H1 (cell line): ENCODE results near the gene FGF19. TPM values are rescaled to one million over a fixed set of nuclear protein-coding genes. Genes with fewer than 3 reads are reported as not detected.

Experiments used
- BCL11A ChIP-seq, 2 experiments: IDR thresholded peaks; one replicate each; pipeline ENCODE4 v1.6.1; 2011; ENCODE audit warnings: low read depth in 2 of 2, low read length in 2 of 2, mild to moderate bottlenecking in 2 of 2
- CTBP2 ChIP-seq: IDR thresholded peaks from 2 replicates; pipeline ENCODE4 v1.7.0; 2011; ENCODE audit warnings: borderline replicate concordance, mild to moderate bottlenecking, moderate library complexity, mixed read lengths, low read length; ENCODE audit not compliant: insufficient read depth, insufficient read length
- KDM1A ChIP-seq: fragments of 200-600, 300-600 bp; sonication (generic); IDR thresholded peaks from 2 replicates; pipeline ENCODE4 v1.7.1; 2016; ENCODE audit warnings: mild to moderate bottlenecking, low read length, borderline replicate concordance
- POLR2A ChIP-seq, 2 experiments: IDR thresholded peaks; 1 replicate in 1 of 2; 2 replicates in 1 of 2; pipeline ENCODE4 v1.6.1; 2011; ENCODE audit warnings: low read depth in 2 of 2, low read length in 2 of 2, mild to moderate bottlenecking in 2 of 2; ENCODE audit errors: control extremely low read depth in 1 of 2
- POLR2AphosphoS5 ChIP-seq: IDR thresholded peaks from 2 replicates; pipeline ENCODE4 v1.6.1; 2011; ENCODE audit warnings: low read depth, low read length
- SP1 ChIP-seq: IDR thresholded peaks from 2 replicates; pipeline ENCODE4 v1.6.1; 2011; ENCODE audit warnings: low read depth, low read length
- SUZ12 ChIP-seq: fragments of 200-600 bp; sonication (generic); IDR thresholded peaks from 2 replicates; pipeline ENCODE4 v1.6.1; 2012; ENCODE audit warnings: mild to moderate bottlenecking, inconsistent platforms, low read length, moderate library complexity, mixed read lengths
- TAF1 ChIP-seq: IDR thresholded peaks from 2 replicates; pipeline ENCODE4 v1.6.1; 2011; ENCODE audit warnings: mild to moderate bottlenecking, low read depth, low read length
- TBP ChIP-seq: IDR thresholded peaks from 2 replicates; pipeline ENCODE4 v1.6.1; 2011; ENCODE audit warnings: low read depth, low read length, improper control_type of control experiment
- ZNF274 ChIP-seq: IDR thresholded peaks from 2 replicates; pipeline ENCODE4 v1.7.0; 2012; ENCODE audit warnings: low read length, borderline replicate concordance; ENCODE audit errors: extremely low read depth
- polyA plus RNA-seq, 7 experiments: library from polyadenylated mRNA; depleted of rRNA in 3 of 7; stranded (reverse) in 5 of 7; unstranded in 2 of 7; fragments of >200 nt in 5 of 7; fragments of 200-250 nt in 2 of 7; gene quantifications; 1 replicate in 5 of 7; 2 replicates in 1 of 7; 4 replicates in 1 of 7; pipeline versions ENCODE4 v1.2.1 to v1.2.3, GENCODE V29; 2011 to 2013; ENCODE audit warnings: missing spikeins in 2 of 7, mixed read lengths in 2 of 7
- total RNA-seq: library from RNA; stranded (reverse); fragmentation: NEBNext Ultra II Directional; extraction: Animal tissue kit (Norgen Biotek cat#: 25700); gene quantifications from 2 replicates; pipeline ENCODE4 v1.2.1, GENCODE V29; 2021
- TF ChIP-seq, protein P1 (sequence below): fragments of 300-600 bp; sonication (generic); IDR thresholded peaks from 2 replicates; pipeline ENCODE4 v1.7.1; 2012; ENCODE audit warnings: low read length, moderate library complexity, mild to moderate bottlenecking, inconsistent platforms; ENCODE audit not compliant: insufficient replicate concordance
- TF ChIP-seq, protein P2 (sequence below): IDR thresholded peaks from 2 replicates; pipeline ENCODE4 v1.6.1; 2011; ENCODE audit warnings: low read depth, mild to moderate bottlenecking, low read length; ENCODE audit not compliant: insufficient read depth

FGF19 gene
- total and polyA plus RNA-seq, 2 of the 8 experiments (the other 6 are each of a cell fraction or from before 2014, with no cell fraction given) = 9.6 to 14.8 TPM

DNA sequence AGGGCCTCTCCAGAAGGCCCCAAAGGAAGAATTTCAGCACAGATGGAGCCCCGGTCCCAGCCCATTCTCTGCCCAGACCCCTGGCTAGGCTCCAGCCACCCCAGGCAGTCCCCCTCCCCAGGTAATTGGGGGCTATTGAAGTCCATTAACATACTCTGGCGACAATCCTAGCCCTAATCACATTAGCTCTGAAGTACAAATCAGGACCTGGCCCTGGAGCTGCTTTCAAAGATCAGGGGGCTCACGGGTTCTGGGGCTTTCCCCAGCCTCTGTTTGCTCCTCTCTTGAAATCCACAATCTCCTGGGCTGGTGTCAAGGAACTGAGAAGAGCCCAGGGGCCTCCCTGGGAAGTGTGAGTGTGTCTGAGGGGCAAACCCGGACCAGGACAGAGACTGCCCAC lies 49.1 kb upstream of the FGF19 start (continued):
- TF ChIP-seq, protein P1, sequence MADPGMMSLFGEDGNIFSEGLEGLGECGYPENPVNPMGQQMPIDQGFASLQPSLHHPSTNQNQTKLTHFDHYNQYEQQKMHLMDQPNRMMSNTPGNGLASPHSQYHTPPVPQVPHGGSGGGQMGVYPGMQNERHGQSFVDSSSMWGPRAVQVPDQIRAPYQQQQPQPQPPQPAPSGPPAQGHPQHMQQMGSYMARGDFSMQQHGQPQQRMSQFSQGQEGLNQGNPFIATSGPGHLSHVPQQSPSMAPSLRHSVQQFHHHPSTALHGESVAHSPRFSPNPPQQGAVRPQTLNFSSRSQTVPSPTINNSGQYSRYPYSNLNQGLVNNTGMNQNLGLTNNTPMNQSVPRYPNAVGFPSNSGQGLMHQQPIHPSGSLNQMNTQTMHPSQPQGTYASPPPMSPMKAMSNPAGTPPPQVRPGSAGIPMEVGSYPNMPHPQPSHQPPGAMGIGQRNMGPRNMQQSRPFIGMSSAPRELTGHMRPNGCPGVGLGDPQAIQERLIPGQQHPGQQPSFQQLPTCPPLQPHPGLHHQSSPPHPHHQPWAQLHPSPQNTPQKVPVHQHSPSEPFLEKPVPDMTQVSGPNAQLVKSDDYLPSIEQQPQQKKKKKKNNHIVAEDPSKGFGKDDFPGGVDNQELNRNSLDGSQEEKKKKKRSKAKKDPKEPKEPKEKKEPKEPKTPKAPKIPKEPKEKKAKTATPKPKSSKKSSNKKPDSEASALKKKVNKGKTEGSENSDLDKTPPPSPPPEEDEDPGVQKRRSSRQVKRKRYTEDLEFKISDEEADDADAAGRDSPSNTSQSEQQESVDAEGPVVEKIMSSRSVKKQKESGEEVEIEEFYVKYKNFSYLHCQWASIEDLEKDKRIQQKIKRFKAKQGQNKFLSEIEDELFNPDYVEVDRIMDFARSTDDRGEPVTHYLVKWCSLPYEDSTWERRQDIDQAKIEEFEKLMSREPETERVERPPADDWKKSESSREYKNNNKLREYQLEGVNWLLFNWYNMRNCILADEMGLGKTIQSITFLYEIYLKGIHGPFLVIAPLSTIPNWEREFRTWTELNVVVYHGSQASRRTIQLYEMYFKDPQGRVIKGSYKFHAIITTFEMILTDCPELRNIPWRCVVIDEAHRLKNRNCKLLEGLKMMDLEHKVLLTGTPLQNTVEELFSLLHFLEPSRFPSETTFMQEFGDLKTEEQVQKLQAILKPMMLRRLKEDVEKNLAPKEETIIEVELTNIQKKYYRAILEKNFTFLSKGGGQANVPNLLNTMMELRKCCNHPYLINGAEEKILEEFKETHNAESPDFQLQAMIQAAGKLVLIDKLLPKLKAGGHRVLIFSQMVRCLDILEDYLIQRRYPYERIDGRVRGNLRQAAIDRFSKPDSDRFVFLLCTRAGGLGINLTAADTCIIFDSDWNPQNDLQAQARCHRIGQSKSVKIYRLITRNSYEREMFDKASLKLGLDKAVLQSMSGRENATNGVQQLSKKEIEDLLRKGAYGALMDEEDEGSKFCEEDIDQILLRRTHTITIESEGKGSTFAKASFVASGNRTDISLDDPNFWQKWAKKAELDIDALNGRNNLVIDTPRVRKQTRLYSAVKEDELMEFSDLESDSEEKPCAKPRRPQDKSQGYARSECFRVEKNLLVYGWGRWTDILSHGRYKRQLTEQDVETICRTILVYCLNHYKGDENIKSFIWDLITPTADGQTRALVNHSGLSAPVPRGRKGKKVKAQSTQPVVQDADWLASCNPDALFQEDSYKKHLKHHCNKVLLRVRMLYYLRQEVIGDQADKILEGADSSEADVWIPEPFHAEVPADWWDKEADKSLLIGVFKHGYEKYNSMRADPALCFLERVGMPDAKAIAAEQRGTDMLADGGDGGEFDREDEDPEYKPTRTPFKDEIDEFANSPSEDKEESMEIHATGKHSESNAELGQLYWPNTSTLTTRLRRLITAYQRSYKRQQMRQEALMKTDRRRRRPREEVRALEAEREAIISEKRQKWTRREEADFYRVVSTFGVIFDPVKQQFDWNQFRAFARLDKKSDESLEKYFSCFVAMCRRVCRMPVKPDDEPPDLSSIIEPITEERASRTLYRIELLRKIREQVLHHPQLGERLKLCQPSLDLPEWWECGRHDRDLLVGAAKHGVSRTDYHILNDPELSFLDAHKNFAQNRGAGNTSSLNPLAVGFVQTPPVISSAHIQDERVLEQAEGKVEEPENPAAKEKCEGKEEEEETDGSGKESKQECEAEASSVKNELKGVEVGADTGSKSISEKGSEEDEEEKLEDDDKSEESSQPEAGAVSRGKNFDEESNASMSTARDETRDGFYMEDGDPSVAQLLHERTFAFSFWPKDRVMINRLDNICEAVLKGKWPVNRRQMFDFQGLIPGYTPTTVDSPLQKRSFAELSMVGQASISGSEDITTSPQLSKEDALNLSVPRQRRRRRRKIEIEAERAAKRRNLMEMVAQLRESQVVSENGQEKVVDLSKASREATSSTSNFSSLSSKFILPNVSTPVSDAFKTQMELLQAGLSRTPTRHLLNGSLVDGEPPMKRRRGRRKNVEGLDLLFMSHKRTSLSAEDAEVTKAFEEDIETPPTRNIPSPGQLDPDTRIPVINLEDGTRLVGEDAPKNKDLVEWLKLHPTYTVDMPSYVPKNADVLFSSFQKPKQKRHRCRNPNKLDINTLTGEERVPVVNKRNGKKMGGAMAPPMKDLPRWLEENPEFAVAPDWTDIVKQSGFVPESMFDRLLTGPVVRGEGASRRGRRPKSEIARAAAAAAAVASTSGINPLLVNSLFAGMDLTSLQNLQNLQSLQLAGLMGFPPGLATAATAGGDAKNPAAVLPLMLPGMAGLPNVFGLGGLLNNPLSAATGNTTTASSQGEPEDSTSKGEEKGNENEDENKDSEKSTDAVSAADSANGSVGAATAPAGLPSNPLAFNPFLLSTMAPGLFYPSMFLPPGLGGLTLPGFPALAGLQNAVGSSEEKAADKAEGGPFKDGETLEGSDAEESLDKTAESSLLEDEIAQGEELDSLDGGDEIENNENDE = no peak
- TF ChIP-seq SP1 = no peak
- TF ChIP-seq POLR2A (IDR thresholded peaks at IDR 0.05; ENCODE audit: control extremely low read depth in 1 of 2, low read depth in 2 of 2, low read length in 2 of 2) = no peak
- no peak for TF ChIP-seq SUZ12
- TF ChIP-seq TBP = no peak
- no peak for TF ChIP-seq CTBP2
- TF ChIP-seq KDM1A = no peak
- TF ChIP-seq TAF1 = no peak
- TF ChIP-seq POLR2AphosphoS5 = no peak
- TF ChIP-seq, protein P2, sequence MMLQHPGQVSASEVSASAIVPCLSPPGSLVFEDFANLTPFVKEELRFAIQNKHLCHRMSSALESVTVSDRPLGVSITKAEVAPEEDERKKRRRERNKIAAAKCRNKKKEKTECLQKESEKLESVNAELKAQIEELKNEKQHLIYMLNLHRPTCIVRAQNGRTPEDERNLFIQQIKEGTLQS = no peak
- TF ChIP-seq ZNF274 = no peak
- TF ChIP-seq BCL11A (IDR thresholded peaks at IDR 0.05; ENCODE audit: low read depth in 2 of 2, low read length in 2 of 2) = no peak
